Mesothelial cell of epicardium (in vitro differentiated cells): Measurements from ENCODE around the gene NCKAP5. TPM values are rescaled to one million over a fixed set of nuclear protein-coding genes. Genes with fewer than 3 reads are reported as not detected.

Experiments used
- DNase-seq, 2 experiments: peaks; one replicate each; pipeline ENCODE4 v3.0.0; 2021; ENCODE audit warnings: low spot score in 2 of 2; ENCODE audit not compliant: unreplicated experiment in 2 of 2
- H3K27ac Mint-ChIP-seq: 2 replicates; pipeline ENCODE4 v1.8.0; 2021; ENCODE audit warnings: mixed read lengths
- H3K27me3 Mint-ChIP-seq: 2 replicates; pipeline ENCODE4 v1.8.0; 2021; ENCODE audit warnings: low read depth, mixed read lengths
- H3K36me3 Mint-ChIP-seq: 2 replicates; pipeline ENCODE4 v1.8.0; 2021; ENCODE audit warnings: mixed read lengths
- H3K4me1 Mint-ChIP-seq: 2 replicates; pipeline ENCODE4 v1.8.0; 2021; ENCODE audit warnings: mixed read lengths
- H3K4me3 Mint-ChIP-seq: 2 replicates; pipeline ENCODE4 v1.8.0; 2021; ENCODE audit warnings: mild to moderate bottlenecking, moderate library complexity, mixed read lengths
- H3K9me3 Mint-ChIP-seq: 2 replicates; pipeline ENCODE4 v1.8.0; 2021; ENCODE audit warnings: mixed read lengths
- CTCF ChIP-seq: fragments of 200-600 bp; sonication (generic); IDR thresholded peaks from one replicate; pipeline ENCODE4 v1.5.0; 2021; ENCODE audit warnings: antibody characterized with exemption; ENCODE audit not compliant: unreplicated experiment
- total RNA-seq: library from RNA; stranded (reverse); gene quantifications from 3 replicates; pipeline ENCODE4 v1.2.1, GENCODE V29; 2021

NCKAP5 gene
- total RNA-seq, 1 donor from 2014 or later: 2.1 TPM

- no peak overlapping the region for H3K4me3 Mint-ChIP-seq
- H3K27me3 Mint-ChIP-seq: peaks cover 14% of the 10 kb centered on the region
- no peak overlapping the region for H3K27ac Mint-ChIP-seq
- peaks cover 4% of the 10 kb centered on the region for H3K4me1 Mint-ChIP-seq
- no peak for DNase-seq
- no peak for TF ChIP-seq CTCF
- H3K9me3 Mint-ChIP-seq: peaks cover 3% of the 10 kb centered on the region
- H3K36me3 Mint-ChIP-seq: no peaks in the 10 kb centered on the region
Observed at GRCh38 chr2:132971310-132972061, 596.8 kb downstream of the NCKAP5 start.

GRCh38 chr2:132969371-132969985 is 598.8 kb downstream of the NCKAP5 start:
- H3K36me3 Mint-ChIP-seq: no peaks in the 10 kb centered on the region
- no peaks in the 10 kb centered on the region for H3K4me1 Mint-ChIP-seq
- no peak for DNase-seq

GRCh38 chr2:132965460-132965859 is 602.8 kb downstream of the NCKAP5 start:
- DNase-seq: no peak
- peaks cover 5% of the 10 kb centered on the region for H3K4me1 Mint-ChIP-seq
- no peak for TF ChIP-seq CTCF
- peaks cover 3% of the 10 kb centered on the region for H3K9me3 Mint-ChIP-seq
- H3K4me3 Mint-ChIP-seq: no peak overlapping the region
- H3K36me3 Mint-ChIP-seq: no peaks in the 10 kb centered on the region
- H3K27ac Mint-ChIP-seq: no peak overlapping the region
- H3K27me3 Mint-ChIP-seq: peaks cover 10% of the 10 kb centered on the region

More at GRCh38 chr2:132969371-132969985, 598.8 kb downstream of the NCKAP5 start:
- TF ChIP-seq CTCF: no peak
- Mint-ChIP-seq H3K27ac (no peak overlapping the region), H3K27me3 (peaks cover 11% of the 10 kb centered on the region), H3K9me3 (peaks cover 3% of the 10 kb centered on the region), H3K4me3 (no peak overlapping the region)

GRCh38 chr2:132963161-132963560 is 605.1 kb downstream of the NCKAP5 start:
- no peaks in the 10 kb centered on the region for H3K36me3 Mint-ChIP-seq
- peaks cover 5% of the 10 kb centered on the region for H3K4me1 Mint-ChIP-seq
- peaks cover 7% of the 10 kb centered on the region for H3K27me3 Mint-ChIP-seq
- no peak for DNase-seq
- no peak overlapping the region for H3K27ac Mint-ChIP-seq
- TF ChIP-seq CTCF: no peak
- H3K9me3 Mint-ChIP-seq: peaks cover 3% of the 10 kb centered on the region
- no peak overlapping the region for H3K4me3 Mint-ChIP-seq

GRCh38 chr2:132958887-132959286 is 609.4 kb downstream of the NCKAP5 start:
- Mint-ChIP-seq H3K4me3 (no peak overlapping the region), H3K4me1 (peaks cover 5% of the 10 kb centered on the region), H3K27ac (no peak overlapping the region), H3K9me3 (no peaks in the 10 kb centered on the region), H3K36me3 (no peaks in the 10 kb centered on the region), H3K27me3 (peaks cover 2% of the 10 kb centered on the region)
- TF ChIP-seq CTCF: no peak
- DNase-seq: no peak
